GM19025 (cell line): ENCODE data around the gene CCDC194.
A peak's percentile ranks its signal among the peaks of the same experiment; 100 is the strongest.
"Not testable (repeated sequence)": the region's sequence is repeated elsewhere in the genome, so short reads cannot be mapped to it uniquely, and the experiment has no call there.

Experiments
- ATAC-seq: cut with Tn5 transposase; IDR thresholded peaks from one replicate; pipeline ENCODE4 v1.9.1; 2021; ENCODE audit warnings: mild to moderate bottlenecking, low read depth, moderate library complexity; ENCODE audit not compliant: unreplicated experiment

CCDC194 gene

GRCh38 chr19:17378271-17378670, 15.7 kb downstream of the CCDC194 start:
- no peak for ATAC-seq

- no peak for ATAC-seq
Measured at GRCh38 chr19:17376935-17377600, 16.9 kb downstream of the CCDC194 start, which contains the start of gene PLVAP. Gene PLVAP (minus strand): TSS chr19:17377342. CDS start chr19:17377288, 54 bp downstream.

DNA sequence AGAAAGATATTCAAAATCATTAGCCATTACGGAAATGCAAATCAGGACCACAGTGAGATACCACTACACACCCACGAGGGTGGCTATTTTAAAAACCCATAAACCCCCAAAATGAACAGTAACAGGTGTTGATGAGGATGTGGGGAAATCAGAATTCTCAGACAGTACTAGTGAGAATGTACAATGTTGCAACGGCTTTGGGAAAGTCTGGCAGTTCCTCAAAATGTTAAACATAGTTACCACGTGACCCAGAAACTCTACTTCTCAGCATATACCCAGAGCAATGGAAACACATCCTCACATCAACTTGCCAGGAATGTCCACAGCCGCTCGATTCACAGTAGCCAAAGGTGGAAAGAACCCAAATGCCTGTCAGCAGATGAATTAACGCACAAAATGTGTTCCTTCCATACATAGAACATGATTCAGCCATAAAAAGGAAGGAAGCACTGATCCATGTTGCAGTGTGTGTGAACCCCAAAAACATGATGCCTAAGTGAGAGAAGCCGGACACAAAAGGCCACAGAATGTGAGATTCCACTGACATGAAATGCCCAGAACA, 23.9 kb downstream of the CCDC194 start:
- peak; percentile 79 for ATAC-seq

DNA sequence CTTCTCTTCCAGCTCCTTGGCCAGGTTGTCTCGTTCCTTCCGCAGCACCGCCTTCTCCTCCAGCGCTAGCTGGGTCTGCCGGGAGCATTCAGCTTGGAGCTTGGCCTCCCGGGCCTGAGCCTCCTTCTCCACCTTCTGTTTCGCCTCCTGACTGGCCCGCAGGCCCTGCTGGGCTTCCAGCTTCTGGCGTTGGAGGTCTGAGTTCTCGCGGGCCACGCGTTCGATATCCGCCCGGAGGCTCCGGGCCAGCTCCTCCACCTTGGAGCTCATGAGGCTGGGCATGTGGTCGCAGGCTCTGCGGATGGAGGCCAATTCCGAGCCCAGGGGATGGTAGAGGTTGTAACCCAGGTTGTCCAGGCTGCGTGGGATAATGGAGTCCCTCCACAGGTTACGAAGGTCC, 28.6 kb downstream of the CCDC194 start:
- no peak for ATAC-seq

DNA sequence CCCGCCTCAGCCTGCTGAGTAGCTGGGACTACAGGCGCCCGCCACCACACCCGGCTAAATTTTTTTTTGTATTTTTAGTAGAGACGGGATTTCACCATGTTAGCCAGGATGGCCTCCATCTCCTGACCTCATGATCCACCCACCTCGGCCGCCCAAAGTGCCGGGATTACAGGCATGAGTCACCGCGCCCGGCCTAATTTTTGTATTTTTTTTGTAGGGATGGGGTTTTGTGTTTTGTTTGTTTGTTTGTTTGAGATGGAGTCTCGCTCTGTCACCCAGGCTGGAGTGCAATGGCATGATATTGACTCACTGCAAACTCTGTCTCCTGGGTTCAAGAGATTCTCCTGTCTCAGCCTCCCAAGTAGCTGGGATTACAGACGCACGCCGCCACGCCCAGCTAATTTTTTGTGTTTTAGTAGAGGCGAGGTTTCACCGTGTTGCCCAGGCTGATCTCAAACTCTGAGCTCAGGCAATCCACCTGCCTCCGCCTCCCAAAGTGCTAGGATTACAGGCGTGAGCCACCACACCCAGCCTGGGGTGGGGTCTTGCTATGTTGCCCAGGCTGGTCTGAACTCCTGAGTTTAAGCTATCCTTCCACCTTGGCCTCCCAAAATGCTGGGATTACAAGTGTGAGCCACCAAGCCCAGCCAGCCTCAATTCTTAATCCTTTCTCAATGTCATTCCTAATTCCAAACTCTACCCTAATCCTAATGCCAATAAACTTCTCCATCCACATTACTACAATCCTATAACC, 30.0 kb downstream of the CCDC194 start:
- ATAC-seq = not testable (repeated sequence)

DNA sequence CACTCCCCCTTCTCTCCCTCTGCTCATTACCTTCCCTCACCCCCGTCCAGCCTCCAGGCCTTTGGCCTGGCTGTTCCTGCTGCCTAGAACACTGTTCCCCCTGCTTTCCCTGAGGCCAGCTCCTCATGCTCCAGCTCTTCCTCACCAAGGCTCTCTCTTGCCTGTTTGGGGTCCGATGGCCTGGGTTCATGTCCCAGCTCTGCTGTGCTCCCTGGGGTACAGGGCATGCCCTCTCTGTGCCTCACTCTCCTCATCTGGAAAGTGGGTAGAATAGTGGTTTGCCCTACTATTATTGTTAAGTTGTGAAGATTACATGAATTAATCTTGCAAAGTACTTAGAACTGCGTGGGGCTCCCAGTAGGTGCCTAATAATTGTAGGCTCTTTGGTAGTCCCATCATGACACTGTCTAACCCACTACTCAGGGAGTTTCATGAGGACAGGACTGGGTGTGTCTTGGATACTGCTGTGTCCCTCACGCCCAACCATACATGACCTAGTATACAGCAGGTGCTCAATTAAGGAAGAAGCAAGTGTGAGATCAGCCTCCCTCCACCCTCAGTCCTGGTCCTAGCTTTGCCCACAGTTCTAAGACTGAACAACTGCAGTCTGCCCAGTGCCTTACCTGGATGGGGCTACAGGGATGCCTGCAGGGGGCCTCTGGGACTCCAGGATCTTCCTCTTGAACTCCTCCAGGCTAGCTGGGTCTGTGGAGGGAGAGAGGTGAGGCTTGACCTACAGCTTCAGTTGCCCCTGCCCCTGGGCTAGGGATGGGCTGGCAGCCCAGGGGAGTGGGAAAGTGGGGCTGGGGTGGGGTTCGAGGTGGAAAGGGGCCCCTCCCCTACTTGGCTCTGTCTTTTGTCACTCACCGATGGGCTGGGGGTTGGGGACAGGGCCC, 33.8 kb downstream of the CCDC194 start:
- no peak for ATAC-seq

DNA sequence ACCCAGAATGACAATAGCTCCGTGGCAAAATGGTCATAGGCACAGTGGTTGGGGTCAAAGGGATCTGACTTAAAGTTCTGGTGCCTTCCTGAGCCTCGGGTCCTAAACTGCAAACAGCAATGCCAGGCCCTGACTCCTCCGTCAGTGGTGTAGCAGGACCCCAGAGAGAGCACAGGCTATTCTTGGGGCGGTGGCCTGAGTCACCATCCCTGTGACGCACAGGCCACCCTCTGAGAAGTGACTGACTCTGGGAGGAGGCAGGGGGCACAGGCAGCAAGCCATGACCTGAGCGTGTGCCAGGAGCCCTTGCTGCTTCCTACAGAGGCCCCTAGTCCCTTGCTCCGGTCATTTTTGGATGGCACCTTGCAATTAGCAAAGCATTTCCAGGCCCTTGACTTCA, 35.6 kb downstream of the CCDC194 start:
- ATAC-seq = no peak

DNA sequence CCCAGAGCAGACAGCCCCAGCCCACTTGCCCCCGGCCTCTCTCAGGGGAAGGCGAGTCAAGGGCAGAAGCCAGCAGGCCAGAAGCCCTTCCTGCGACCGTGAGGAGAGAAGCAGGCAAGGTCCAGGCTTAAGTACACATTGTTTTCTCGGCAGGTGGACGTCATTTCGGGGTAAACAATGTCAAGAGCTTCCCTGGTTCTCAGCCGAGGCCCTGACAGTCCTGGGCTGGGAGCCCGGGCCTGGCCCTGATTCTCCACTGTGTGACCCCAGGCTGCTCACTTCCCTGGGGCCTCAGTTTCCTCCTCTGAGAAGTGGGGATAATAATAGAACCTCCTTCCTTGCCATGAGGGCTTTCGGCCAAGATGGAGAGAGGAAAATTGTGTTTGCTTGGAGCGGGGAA, 36.3 kb downstream of the CCDC194 start:
- ATAC-seq = no peak

DNA sequence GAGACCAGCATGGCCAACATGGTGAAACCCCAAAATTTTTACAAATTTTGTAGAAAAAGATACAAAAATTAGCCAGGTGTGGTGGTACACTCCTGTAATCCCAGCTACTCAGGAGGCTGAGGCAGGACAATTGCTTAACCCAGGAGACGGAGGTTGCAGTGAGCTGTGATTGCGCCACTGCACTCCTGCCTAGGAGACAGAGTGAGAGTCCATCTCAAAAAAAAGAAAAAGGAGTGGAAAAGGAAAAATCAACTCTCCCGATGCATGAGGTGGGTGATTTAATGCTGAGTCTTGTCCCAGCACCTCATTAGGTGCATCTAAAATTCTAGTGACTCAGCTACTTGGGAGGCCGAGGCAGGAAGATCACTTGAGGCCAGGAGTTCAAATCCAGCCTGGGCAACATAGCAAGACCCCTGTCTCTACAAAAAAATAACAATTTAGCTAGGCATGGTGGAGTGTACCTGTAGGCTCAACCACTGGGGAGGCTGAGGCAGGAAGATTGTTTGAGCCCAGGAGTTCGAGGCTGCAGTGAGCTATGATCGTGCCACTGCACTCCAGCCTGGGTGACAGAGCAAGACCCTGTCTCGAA, 36.8 kb downstream of the CCDC194 start:
- ATAC-seq = no peak

DNA sequence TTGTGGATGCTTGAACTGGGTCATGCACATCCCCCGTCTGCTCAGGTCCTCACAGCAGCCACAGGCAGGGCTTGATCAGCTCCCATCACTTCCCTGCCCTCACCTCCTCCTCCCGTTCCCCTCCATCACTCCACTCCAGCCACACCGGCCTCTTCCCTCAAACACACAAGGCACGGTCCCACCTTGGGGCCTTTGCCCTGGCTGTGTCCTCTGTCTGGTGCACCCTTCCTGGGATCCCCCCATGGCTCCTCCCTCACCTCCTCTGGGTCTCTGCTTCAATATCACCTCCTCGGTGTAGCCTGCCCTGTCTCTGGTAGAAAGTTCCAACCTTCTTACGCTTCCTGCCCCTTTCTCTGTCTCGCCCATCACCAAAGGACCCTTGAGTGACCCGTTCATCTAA, 40.6 kb downstream of the CCDC194 start:
- ATAC-seq = no peak

DNA sequence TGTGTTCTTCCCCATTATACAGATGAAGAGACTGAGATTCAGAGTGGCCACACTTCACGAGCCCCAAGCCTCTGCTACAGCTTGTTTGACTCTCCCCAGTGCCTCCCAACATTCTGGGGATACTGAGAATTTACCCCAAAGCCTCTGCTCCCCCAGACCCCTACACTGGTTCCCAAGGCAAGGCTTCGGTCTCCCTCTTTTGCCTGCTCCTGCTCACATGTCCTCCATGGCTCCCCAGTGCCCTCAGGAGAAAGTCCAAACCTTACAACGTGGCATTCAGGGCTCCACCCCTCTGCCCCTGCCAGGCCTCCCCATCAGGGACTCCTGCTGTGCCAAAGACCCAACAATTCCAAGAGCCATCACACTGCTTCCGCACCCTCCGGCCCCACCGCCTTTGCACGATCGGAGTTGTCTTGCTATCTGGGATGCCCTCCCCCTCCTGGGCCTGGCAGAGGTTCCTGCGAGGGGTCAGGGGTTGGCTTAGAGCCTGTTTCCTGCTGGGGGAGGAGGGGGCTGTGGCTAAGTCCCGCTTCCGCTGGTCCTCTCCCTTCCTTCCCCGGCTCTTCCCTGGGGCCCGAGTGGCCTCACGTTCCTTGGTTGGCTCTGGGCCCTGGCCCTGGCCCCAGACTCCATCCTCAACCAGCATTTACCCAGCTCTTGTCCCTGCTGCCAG, 41.3 kb downstream of the CCDC194 start:
- no peak for ATAC-seq

DNA sequence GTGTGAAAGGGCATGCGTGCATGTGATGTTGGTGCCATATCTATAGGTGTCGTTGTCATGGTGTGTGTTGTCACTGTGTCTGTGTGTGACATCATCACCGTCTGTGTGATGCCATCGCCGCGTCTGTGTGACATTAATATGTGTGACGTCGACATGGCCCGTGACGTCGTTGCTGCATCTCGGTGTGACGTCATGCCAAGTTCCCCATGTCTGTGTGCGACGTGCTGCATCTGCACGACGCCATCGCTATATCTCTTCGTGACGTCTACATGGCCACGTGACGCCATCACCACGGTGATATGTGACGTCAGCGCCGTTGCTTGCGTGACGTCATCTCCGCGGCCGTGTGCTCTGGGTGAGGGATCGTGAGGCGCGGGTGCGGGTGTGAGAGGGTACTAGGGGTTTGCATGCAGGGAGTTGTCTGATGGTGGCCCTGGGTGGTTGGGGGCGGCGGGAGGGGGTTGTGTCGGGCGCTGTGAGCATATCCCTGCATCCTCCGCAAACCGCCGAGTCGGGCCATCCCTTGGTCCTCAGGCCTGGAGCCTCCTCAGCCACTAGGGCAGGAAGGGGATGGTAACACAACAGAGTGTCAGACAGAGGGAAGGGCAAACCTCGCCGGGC, 42.1 kb downstream of the CCDC194 start:
- ATAC-seq = no peak

- no peak for ATAC-seq
Measured at GRCh38 chr19:17348700-17349099, 45.3 kb downstream of the CCDC194 start.

DNA sequence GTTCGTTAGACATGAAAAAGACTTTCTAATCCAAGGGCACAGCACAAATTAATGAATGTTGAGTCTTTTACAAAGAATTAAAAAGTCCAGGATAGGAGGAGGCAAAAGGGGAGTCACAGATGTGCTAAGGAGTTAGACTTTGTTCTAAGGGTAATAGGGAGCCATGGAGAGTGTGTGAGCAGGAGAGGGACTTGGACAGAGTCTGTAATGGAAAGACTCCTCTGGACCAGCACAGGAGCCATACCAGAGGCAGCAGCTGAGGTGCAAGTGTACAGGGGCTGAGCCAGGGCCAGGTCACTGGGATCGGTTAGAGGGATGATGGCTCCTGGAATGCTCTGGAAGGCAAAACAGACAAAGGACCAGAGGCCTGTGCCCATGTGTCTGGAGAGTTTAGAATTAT, 46.1 kb downstream of the CCDC194 start:
- ATAC-seq = no peak

DNA sequence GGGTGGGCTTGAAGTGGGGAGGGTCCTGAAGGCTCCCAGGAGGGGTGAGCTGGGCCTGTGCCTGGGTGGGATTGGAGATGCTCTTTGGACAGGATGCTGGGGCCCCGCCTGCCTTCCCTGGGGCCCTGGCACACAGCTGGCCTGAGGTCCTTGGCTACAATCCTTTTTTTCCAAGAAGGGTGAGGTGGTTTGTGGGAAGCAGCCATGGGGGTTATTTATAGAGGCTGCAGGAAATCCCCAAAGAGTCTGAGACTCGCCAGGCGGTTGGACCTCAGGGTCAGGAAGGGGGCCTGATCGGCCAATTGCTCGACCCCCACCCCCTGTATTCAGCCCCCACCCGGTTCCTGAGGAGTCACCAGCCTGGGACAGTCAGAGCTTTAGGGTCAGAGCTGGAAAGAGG, 46.6 kb downstream of the CCDC194 start:
- ATAC-seq = no peak

- no peak for ATAC-seq
Measured at GRCh38 chr19:17346109-17346671, 47.8 kb downstream of the CCDC194 start.

DNA sequence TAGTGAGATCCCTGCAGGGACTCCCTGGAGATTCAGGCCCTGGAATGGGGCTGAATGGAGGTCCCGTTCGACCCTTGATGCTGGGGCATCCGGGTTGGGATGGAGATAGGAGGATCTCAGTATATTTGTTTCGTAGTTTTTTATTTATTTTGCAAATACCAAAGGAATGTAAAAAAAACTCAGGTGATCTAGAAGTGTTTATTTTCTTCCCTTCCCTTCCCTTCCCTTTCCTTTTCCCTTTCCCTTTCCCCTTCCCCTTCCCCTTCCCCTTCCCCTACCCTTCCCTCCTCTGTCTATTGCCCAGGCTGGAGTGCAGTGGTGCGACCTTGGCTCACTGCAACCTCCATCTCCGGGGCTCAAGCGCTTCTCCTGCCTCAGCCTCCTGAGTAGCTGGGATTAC, 52.2 kb downstream of the CCDC194 start:
- no peak for ATAC-seq

DNA sequence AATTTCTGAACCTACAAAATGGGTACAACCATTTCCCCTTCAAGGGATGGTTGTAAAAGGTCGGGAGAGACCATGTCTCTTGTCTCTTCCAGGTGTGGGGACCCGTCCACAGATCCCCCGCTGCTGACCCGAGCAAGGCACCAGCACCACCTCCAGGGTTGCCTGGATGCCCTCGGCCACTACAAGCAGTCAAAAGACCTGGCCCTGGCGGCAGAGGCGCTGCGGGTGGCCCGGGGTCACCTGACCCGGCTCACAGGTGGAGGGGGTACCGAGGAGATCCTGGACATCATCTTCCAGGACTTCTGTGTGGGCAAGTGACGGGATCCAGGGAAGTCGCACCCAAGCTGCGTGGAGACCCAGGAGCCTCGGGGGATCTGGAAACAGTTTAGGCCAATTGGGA, 52.6 kb downstream of the CCDC194 start:
- no peak for ATAC-seq

DNA sequence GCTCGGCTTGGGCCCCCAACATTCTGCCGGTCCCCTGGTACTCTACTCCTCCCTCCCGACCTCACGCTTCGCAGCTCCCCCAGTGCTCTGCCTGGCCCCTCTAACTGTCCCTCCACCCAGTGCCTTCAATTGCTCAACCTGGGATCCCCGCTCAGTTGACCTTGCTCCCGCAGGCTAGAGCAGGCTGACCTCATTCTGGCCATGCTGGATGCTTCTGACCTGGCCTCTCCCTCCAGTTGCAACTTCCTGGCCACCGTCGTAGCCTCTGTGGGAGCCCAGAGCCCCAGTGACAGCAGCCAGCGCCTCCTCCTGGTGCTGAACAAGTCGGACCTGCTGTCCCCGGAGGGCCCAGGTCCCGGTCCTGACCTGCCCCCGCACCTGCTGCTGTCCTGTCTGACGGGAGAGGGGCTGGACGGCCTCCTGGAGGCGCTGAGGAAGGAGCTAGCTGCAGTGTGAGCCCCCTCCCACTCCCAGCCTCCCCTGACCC, 53.1 kb downstream of the CCDC194 start:
- ATAC-seq = no peak
